HEK293 (cell line): ENCODE results near the gene GBX2.
A peak's percentile ranks its signal among the peaks of the same experiment; 100 is the strongest.

Experiments used
- CTCF ChIA-PET: fragments of 350-600 bp; formaldehyde crosslinking; extraction: SDS; loops from one replicate; lab custom pipeline; 2021; ENCODE audit warnings: antibody characterized with exemption; lab: Yijun Ruan, JAX
- POLR2A ChIA-PET: fragments of 300-600 bp; formaldehyde crosslinking; extraction: SDS; loops from one replicate; lab custom pipeline; 2020; ENCODE audit warnings: antibody characterized with exemption, inconsistent platforms; lab: Yijun Ruan, JAX
- H3K27ac ChIP-seq: fragments of 200-500 bp; sonication (Bioruptor generic); 2 replicates; pipeline ENCODE4 v1.5.1; 2014; ENCODE audit warnings: low read depth, low read length, control low read depth, inconsistent platforms; ENCODE audit errors: extremely low read depth
- H3K36me3 ChIP-seq, 2 experiments: fragments of 200-500 bp in 1 of 2; sonication (Bioruptor generic) in 1 of 2; 1 replicate in 1 of 2; 2 replicates in 1 of 2; pipeline ENCODE4 v1.5.1; 2014 to 2017; ENCODE audit warnings: inconsistent platforms in 2 of 2, low read length in 2 of 2; ENCODE audit not compliant: control insufficient read depth in 2 of 2, insufficient read depth in 1 of 2
- H3K4me1 ChIP-seq: fragments of 200-500 bp; sonication (Bioruptor generic); 2 replicates; pipeline ENCODE4 v1.5.1; 2014; ENCODE audit warnings: mild to moderate bottlenecking, low read length, inconsistent platforms; ENCODE audit not compliant: control insufficient read depth, insufficient read depth
- H3K4me3 ChIP-seq: 2 replicates; pipeline ENCODE4 v1.5.1; 2011; ENCODE audit warnings: low read depth, mild to moderate bottlenecking, control low read depth, low read length, moderate library complexity
- H3K9me3 ChIP-seq: fragments of 200-500 bp; sonication (Bioruptor generic); 2 replicates; pipeline ENCODE4 v1.5.1; 2014; ENCODE audit warnings: low read depth, low read length, inconsistent platforms; ENCODE audit not compliant: control insufficient read depth, insufficient read depth
- BCL6B ChIP-seq: fragments of 450-650 bp; formaldehyde crosslinking; IDR thresholded peaks from 2 replicates; pipeline ENCODE4 v1.5.1; 2017; ENCODE audit warnings: missing biosample characterization, missing genetic modification characterization
- GLIS2 ChIP-seq: fragments of 450-650 bp; formaldehyde crosslinking; IDR thresholded peaks from 2 replicates; pipeline ENCODE4 v1.5.1; 2016; ENCODE audit warnings: missing biosample characterization, missing genetic modification characterization
- KLF9 ChIP-seq: fragments of 450-650 bp; formaldehyde crosslinking; IDR thresholded peaks from 2 replicates; pipeline ENCODE4 v1.5.1; 2016; ENCODE audit warnings: missing biosample characterization, missing genetic modification characterization, low read depth
- SETDB1 ChIP-seq: IDR thresholded peaks from one replicate; pipeline ENCODE4 v1.6.1; 2017; ENCODE audit warnings: mild to moderate bottlenecking, low read length, moderate library complexity, mixed read lengths; ENCODE audit not compliant: insufficient read length
- YY1 ChIP-seq: fragments of 450-650 bp; formaldehyde crosslinking; IDR thresholded peaks from 2 replicates; pipeline ENCODE4 v1.5.1; 2018; ENCODE audit warnings: missing biosample characterization, missing genetic modification characterization
- ZBTB26 ChIP-seq: fragments of 450-650 bp; formaldehyde crosslinking; optimal IDR thresholded peaks from 2 replicates; pipeline ENCODE3; 2016; ENCODE audit warnings: missing biosample characterization, mild to moderate bottlenecking, missing genetic modification characterization
- ZEB2 ChIP-seq: fragments of 450-650 bp; formaldehyde crosslinking; IDR thresholded peaks from 2 replicates; pipeline ENCODE4 v1.5.1; 2016; ENCODE audit warnings: missing biosample characterization, missing genetic modification characterization
- ZFHX2 ChIP-seq: fragments of 450-650 bp; formaldehyde crosslinking; conservative IDR thresholded peaks from 2 replicates; pipeline ENCODE4 v1.5.1; 2016; ENCODE audit warnings: missing biosample characterization, missing genetic modification characterization
- ZFP41 ChIP-seq: fragments of 450-650 bp; formaldehyde crosslinking; IDR thresholded peaks from 2 replicates; pipeline ENCODE4 v1.5.1; 2016; ENCODE audit warnings: missing biosample characterization, missing genetic modification characterization, borderline replicate concordance
- ZNF121 ChIP-seq: fragments of 450-650 bp; formaldehyde crosslinking; IDR thresholded peaks from 2 replicates; pipeline ENCODE4 v1.5.1; 2016; ENCODE audit warnings: missing biosample characterization, missing genetic modification characterization
- ZNF146 ChIP-seq: fragments of 450-650 bp; formaldehyde crosslinking; IDR thresholded peaks from 2 replicates; pipeline ENCODE4 v1.5.1; 2016; ENCODE audit warnings: missing biosample characterization, missing genetic modification characterization
- ZNF174 ChIP-seq: fragments of 450-650 bp; formaldehyde crosslinking; IDR thresholded peaks from 2 replicates; pipeline ENCODE4 v1.5.0; 2017; ENCODE audit warnings: missing biosample characterization, mild to moderate bottlenecking, missing genetic modification characterization
- ZNF19 ChIP-seq: fragments of 450-650 bp; formaldehyde crosslinking; IDR thresholded peaks from 2 replicates; pipeline ENCODE4; 2016; ENCODE audit warnings: missing biosample characterization, missing genetic modification characterization, low read depth
- ZNF211 ChIP-seq: fragments of 450-650 bp; formaldehyde crosslinking; IDR thresholded peaks from 2 replicates; pipeline ENCODE4 v1.5.1; 2016; ENCODE audit warnings: low read depth, missing biosample characterization, missing genetic modification characterization
- ZNF223 ChIP-seq: fragments of 450-650 bp; formaldehyde crosslinking; IDR thresholded peaks from 2 replicates; pipeline ENCODE4 v1.5.1; 2016; ENCODE audit warnings: missing biosample characterization, missing genetic modification characterization
- ZNF266 ChIP-seq: fragments of 450-650 bp; formaldehyde crosslinking; IDR thresholded peaks from 2 replicates; pipeline ENCODE4 v1.5.1; 2016; ENCODE audit warnings: missing biosample characterization, missing genetic modification characterization, low read depth
- ZNF324 ChIP-seq: fragments of 450-650 bp; formaldehyde crosslinking; IDR thresholded peaks from 2 replicates; pipeline ENCODE4 v1.5.1; 2016; ENCODE audit warnings: missing biosample characterization, missing genetic modification characterization
- ZNF354C ChIP-seq: fragments of 450-650 bp; formaldehyde crosslinking; IDR thresholded peaks from 2 replicates; pipeline ENCODE4 v1.5.1; 2016; ENCODE audit warnings: missing biosample characterization, missing genetic modification characterization, low read depth, borderline replicate concordance
- ZNF549 ChIP-seq: fragments of 450-650 bp; IDR thresholded peaks from 2 replicates; pipeline ENCODE4 v1.5.1; 2018; ENCODE audit warnings: missing biosample characterization, missing genetic modification characterization, mild to moderate bottlenecking, inconsistent platforms, moderate library complexity
- ZNF677 ChIP-seq: fragments of 450-650 bp; IDR thresholded peaks from 2 replicates; pipeline ENCODE4 v1.5.0; 2018; ENCODE audit warnings: missing biosample characterization, mild to moderate bottlenecking, missing genetic modification characterization, moderate library complexity
- ZNF707 ChIP-seq: fragments of 450-650 bp; formaldehyde crosslinking; IDR thresholded peaks from 2 replicates; pipeline ENCODE4 v1.5.1; 2016; ENCODE audit warnings: missing biosample characterization, missing genetic modification characterization
- ZNF776 ChIP-seq: fragments of 450-650 bp; formaldehyde crosslinking; IDR thresholded peaks from 2 replicates; pipeline ENCODE4 v1.5.0; 2017; ENCODE audit warnings: missing biosample characterization, missing genetic modification characterization, borderline replicate concordance
- TF ChIP-seq, protein P1 (sequence below): fragments of 450-650 bp; formaldehyde crosslinking; IDR thresholded peaks from 2 replicates; pipeline ENCODE4 v1.5.1; 2016; ENCODE audit warnings: missing biosample characterization, missing genetic modification characterization

GBX2 gene

GRCh38 chr2:236179236-236180075 is 11.3 kb upstream of the GBX2 start:
- TF ChIP-seq BCL6B (tag by site-specific recombination) (no peak), KLF9 (no peak), ZNF549 (no peak), ZNF211 (tag by site-specific recombination) (no peak), ZNF707 (tag by site-specific recombination) (no peak), YY1 (tag by site-specific recombination) (no peak)
- Histone ChIP-seq H3K9me3 (no peaks in the 10 kb centered on the region), H3K4me1 (peaks cover 6% of the 10 kb centered on the region), H3K4me3 (peak overlapping the region; percentile 31), H3K27ac (no peak overlapping the region), H3K36me3 (no peaks in the 10 kb centered on the region)
- POLR2A ChIA-PET: interaction anchor here (0.5 to 1.1 kb wide), 2 partner anchors 11 to 1289 kb away, joined by 3 to 5 read pairs; partner anchors contain the start of gene GBX2
- CTCF ChIA-PET: interaction anchor here (0.6 to 8.2 kb wide), 15 partner anchors 8 to 1205 kb away, joined by 3 to 146 read pairs (median 5); no protein-coding TSS in a partner anchor

DNA sequence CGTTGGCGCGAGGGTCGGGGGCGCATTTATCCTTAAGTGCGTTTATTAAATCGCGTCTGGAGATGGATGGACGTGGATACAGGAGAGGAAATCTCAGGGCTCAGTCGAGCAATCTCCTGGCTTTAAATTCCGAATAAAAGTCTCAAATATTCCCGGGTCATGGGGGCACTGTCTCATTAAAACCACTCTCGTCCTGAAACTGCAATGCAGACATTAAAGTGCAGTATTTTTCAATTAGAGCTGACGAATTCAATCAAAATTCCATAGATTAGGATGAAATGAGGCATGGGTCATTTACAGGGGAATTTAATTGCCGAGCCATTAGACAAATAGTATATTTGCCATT is 10.7 kb upstream of the GBX2 start:
- H3K9me3 ChIP-seq: no peaks in the 10 kb centered on the region
- POLR2A ChIA-PET: interaction anchor here (0.5 to 1.1 kb wide), 2 partner anchors 11 to 1290 kb away, joined by 3 to 5 read pairs; partner anchors contain the start of gene GBX2
- TF ChIP-seq ZBTB26 (tag by site-specific recombination): no peak
- H3K27ac ChIP-seq: no peak overlapping the region
- no peaks in the 10 kb centered on the region for H3K36me3 ChIP-seq
- H3K4me3 ChIP-seq: no peak overlapping the region
- peaks cover 6% of the 10 kb centered on the region for H3K4me1 ChIP-seq
- CTCF ChIA-PET: interaction anchor here (1.0 to 8.2 kb wide), 2 partner anchors 392 to 399 kb away, joined by 4 to 146 read pairs; no protein-coding TSS in a partner anchor

DNA sequence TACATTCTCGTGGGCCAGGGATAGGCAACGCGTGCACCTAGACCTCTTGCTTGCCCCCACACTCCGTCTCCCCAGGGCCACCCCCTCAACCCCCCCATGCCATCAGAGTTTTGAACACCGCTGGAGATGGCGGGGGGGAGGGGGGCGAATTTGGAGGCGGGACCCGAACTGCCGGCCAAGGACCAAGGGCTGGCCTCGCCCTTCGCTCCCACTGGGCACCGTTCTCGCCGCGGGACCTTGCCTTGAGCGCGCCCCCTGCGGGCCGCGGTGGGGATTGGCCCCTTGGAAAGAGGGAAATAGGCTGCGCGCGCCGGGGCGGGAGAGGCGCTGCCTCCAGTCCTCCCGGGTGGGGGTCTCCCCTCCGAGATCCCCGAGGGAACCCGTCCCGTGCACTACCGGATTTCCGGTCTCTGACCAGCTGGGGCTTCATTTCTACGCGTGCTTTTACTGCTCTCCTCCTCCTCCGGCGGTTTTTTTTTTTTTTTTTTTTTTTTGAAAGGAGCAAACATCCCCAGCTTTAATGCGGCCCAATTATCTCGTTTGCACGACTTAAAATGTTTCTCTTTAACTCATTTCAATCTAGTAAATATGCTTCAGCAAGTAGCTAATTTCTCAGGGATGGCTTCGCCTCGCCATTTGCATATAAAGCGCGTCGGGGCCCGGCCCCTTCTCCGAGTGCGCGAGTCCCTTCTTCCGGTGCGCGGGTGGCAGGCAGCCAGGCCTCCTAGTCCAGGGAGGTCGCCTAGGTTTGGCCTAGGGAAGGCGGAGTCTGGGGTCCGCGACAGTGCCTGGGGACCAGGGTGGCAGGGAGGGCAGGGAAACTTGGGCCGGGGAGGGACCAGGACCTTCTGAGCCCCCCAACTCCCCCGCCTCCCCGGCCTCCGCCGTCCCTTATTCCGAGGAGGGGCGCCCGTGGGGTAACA is 10.0 kb upstream of the GBX2 start:
- H3K27ac ChIP-seq: no peak overlapping the region
- POLR2A ChIA-PET: interaction anchor here (0.6 kb wide), 1 partner anchor 117 kb away, joined by 4 read pairs; no protein-coding TSS in a partner anchor
- CTCF ChIA-PET: interaction anchor here (0.6 to 8.2 kb wide), 13 partner anchors 9 to 398 kb away, joined by 3 to 146 read pairs (median 4); no protein-coding TSS in a partner anchor
- peak overlapping the region; percentile 17 for H3K4me3 ChIP-seq
- no peaks in the 10 kb centered on the region for H3K36me3 ChIP-seq
- H3K4me1 ChIP-seq: peaks cover 6% of the 10 kb centered on the region
- TF ChIP-seq ZEB2 (no peak), ZNF266 (no peak), ZNF146 (tag by site-specific recombination) (no peak), SETDB1 (no peak), ZFHX2 (no peak), ZNF677 (tag by site-specific recombination) (no peak), ZNF707 (tag by site-specific recombination) (no peak), ZFP41 (tag by site-specific recombination) (no peak), GLIS2 (tag by site-specific recombination) (no peak), ZNF223 (tag by site-specific recombination) (no peak), ZNF776 (no peak), ZNF174 (tag by site-specific recombination) (no peak), ZNF354C (tag by site-specific recombination) (no peak), ZNF324 (no peak), ZNF19 (tag by site-specific recombination) (no peak), ZNF121 (tag by site-specific recombination) (no peak)
- TF ChIP-seq, protein P1, sequence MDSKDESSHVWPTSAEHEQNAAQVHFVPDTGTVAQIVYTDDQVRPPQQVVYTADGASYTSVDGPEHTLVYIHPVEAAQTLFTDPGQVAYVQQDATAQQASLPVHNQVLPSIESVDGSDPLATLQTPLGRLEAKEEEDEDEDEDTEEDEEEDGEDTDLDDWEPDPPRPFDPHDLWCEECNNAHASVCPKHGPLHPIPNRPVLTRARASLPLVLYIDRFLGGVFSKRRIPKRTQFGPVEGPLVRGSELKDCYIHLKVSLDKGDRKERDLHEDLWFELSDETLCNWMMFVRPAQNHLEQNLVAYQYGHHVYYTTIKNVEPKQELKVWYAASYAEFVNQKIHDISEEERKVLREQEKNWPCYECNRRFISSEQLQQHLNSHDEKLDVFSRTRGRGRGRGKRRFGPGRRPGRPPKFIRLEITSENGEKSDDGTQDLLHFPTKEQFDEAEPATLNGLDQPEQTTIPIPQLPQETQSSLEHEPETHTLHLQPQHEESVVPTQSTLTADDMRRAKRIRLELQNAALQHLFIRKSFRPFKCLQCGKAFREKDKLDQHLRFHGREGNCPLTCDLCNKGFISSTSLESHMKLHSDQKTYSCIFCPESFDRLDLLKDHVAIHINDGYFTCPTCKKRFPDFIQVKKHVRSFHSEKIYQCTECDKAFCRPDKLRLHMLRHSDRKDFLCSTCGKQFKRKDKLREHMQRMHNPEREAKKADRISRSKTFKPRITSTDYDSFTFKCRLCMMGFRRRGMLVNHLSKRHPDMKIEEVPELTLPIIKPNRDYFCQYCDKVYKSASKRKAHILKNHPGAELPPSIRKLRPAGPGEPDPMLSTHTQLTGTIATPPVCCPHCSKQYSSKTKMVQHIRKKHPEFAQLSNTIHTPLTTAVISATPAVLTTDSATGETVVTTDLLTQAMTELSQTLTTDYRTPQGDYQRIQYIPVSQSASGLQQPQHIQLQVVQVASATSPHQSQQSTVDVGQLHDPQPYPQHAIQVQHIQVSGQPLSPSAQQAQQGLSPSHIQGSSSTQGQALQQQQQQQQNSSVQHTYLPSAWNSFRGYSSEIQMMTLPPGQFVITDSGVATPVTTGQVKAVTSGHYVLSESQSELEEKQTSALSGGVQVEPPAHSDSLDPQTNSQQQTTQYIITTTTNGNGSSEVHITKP: no peak
- TF ChIP-seq, all 188 proteins: peak for 0
- no peaks in the 10 kb centered on the region for H3K9me3 ChIP-seq
